GM18907 (cell line): ENCODE data around the gene SLC5A8.
"Not testable (repeated sequence)": the region's sequence is repeated elsewhere in the genome, so short reads cannot be mapped to it uniquely, and the experiment has no call there.

ENCODE experiments used
- ATAC-seq: cut with Tn5 transposase; IDR thresholded peaks from one replicate; pipeline ENCODE4 v1.9.1; 2021; ENCODE audit warnings: mild to moderate bottlenecking, moderate library complexity; ENCODE audit not compliant: unreplicated experiment

Gene SLC5A8

DNA sequence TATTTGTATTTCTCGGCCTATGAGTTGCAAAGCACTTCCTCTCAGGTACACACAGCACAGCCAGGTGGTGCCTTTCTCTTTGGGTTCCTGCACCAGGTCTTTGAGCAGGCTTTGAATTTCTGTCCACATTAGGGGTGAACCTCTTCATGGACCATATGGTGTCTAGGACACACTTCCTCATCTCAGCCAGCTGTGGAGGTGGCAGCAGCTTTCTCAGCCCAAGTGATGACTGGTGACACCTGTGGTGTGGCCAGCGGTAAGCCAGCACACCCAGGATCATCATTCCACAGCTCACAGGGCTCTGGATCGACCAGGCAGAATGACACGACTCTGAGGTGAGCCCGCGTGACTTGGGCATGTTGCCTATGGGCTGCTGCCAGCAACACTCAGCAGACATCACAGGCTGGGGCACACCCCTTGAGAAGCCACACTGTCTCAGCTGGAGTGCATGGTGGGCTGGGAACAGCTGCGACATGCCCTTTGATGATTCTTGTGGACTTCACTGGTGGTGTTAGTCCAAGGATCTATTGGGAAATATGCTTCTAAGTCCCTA lies 36.8 kb downstream of the SLC5A8 start:
- ATAC-seq, result no peak

GRCh38 chr12:101172316-101172715 lies 37.7 kb downstream of the SLC5A8 start:
- ATAC-seq, result no peak

DNA sequence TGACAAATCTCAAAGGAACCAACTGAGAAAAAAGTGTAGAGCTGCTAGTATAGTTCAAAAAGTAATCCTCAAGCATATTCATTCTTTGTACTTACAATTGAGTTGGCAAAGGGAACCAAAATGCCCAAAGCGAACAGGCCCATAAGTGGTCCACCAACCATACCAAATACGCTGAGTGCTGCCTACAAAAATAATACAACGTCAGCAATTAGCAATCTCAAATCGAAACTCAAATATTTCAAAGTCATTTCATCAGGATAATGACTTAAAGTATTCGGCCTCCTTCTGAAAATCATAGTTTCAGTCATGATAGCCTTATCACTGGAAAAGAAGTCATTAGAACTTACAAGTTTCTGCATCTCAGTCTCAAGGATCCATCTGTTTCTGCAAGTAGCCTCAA lies 42.0 kb downstream of the SLC5A8 start:
- no peak for ATAC-seq

DNA sequence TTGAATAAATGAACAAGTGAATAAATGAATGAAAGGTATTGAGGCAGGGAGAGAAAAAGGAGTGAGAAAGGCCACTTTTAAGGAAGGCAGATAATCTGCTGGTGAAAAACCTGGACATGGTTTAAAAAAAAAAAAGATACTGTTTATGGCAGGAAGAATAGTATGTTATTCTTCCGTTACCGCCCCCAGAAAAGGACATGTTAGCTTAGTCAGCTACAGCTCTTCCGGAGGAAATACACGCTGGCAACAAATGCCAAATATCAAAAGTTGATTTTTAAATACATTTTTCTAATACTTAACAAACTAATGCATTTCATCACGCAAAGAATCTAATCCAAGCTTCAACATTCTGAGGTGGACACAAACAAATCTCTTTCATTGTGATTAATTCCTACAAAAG lies 43.2 kb downstream of the SLC5A8 start:
- ATAC-seq, result no peak

GRCh38 chr12:101165319-101165718 lies 44.7 kb downstream of the SLC5A8 start:
- ATAC-seq, result no peak

DNA sequence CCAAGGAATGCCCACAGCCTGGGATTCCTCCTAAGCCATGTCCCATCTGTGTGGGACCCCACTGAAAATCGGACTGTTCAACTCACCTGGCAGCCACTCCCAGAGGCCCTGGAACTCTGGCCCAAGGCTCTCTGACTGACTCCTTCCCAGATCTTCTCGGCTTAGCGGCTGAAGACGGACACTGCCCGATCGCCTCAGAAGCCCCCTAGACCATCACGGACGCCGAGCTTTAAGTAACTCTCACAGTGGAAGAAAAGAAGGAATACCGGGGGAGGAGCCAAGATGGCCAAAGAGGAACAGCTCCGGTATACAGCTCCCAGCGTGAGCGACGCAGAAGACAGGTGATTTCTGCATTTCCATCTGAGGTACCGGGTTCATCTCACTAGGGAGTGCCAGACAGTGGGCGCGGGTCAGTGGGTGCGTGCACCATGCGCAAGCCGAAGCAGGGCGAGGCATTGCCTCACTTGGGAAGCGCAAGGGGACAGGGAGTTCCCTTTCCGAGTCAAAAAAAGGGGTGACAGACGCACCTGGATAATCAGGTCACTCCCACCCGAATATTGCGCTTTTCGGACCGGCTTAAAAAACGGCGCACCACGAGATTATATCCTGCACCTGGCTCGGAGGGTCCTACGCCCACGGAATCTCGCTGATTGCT lies 64.1 kb downstream of the SLC5A8 start:
- ATAC-seq, result not testable (repeated sequence)

DNA sequence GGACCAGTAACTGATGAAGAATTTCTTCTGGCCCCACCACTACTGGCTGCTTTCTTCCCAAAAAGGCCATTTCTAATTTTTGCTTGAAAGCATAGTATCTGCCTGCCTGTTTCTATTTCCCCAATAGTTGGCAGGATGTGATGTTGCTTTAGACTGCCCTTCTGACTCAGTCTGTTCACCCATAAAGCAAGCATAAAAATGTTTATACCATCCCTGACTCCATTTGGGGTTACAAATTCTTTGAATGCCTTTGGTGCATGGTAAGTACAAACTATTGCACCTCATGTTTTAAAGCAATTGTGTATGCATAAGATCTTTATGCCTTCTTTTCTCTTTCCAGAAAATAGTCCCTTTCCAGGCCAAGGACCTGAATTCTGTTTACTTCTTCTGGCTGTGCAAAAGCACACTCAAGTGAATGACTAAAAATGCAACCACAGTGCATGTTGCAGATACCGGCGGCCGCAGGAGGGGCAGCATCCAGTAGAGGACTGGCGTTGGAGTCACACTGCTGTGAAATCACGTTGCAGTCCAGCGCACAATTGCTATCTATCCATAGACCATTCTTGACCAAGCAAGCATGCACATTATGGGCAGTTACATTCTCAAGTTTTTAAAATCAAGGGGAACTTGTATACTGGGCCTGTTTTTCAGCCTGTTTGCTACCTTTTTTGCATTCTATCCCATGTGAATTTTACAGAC lies 82.4 kb downstream of the SLC5A8 start:
- ATAC-seq, result no peak

- no peak for ATAC-seq
Measured at GRCh38 chr12:101117842-101118241, 92.2 kb downstream of the SLC5A8 start.

DNA sequence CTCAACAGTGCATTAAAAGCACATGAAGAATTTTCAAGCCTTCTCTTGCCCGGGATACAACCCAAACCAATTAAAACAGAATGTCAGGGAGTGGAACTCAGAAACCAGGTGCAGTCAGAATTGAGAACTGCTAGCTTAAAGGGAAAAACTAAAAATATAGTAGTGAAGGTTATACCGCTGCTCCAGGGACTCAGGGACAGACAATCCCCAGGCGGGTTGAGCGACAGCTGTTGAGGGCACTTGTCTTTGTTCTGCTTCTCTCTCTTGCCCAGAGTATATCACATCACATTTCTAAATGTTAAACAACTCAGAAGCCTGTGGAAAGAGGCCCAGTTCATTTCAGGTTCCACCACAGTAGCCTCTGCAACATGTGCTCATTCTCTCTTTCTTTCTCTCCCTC lies 93.1 kb downstream of the SLC5A8 start:
- ATAC-seq, result no peak

- no peak for ATAC-seq
Measured at GRCh38 chr12:101115326-101115725, 94.7 kb downstream of the SLC5A8 start.

DNA sequence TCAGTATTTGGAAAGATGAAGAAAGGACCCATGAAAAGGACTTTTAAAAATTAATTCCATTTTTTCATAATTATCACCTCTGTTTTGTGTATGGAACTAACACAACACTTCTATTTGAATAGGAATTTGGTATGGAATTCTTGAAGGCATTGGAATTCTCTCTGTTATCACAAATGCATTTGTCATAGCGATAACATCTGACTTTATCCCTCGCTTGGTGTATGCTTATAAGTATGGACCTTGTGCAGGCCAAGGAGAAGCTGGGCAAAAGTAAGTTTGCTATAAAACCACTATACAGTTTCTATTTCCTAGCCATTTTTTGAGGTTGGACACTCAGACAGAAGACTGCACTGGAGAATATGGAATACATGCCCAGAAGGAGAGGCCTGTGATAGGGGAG lies 98.6 kb downstream of the SLC5A8 start:
- no peak for ATAC-seq

DNA sequence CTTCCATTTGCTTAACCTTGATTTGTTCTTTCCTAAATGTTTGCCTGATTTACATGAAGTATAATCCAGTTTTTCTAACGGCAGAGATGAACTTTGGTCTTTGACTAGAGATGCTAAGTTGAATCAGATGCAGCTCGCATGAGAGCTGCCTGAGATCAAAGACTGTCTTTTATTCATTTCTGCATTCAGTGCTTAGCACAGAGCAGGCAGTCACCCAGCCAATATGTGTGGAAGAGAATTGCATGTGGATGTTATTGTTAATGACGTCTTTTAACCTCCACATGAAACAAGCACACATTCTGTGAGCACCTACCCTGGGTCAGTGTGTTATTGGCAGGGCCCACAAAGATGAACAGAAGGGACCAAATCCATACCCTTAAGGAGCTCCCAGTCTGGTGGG lies 99.2 kb downstream of the SLC5A8 start:
- no peak for ATAC-seq

GRCh38 chr12:101108130-101108529 lies 101.9 kb downstream of the SLC5A8 start:
- no peak for ATAC-seq

GRCh38 chr12:101107032-101107763 lies 102.8 kb downstream of the SLC5A8 start:
- no peak for ATAC-seq
